ENCODE measurements around the gene ITCH.
A peak's percentile ranks its signal among the peaks of the same experiment; 100 is the strongest.
"Not testable (repeated sequence)": the region's sequence is repeated elsewhere in the genome, so short reads cannot be mapped to it uniquely, and the experiment has no call there.

The ITCH gene

GRCh38 chr20:34363062-34363464 is at the start of gene ITCH:
Gene ITCH, plus strand, starts transcription at chr20:34363273. Its CDS starts 30,539 bp downstream, at chr20:34393812.
- peak; percentile 85 to 88 for DNase-seq (ENCODE audit: low read depth in 2 of 2)

GRCh38 chr20:34315236-34315635 is 47.8 kb upstream of the ITCH start:
- no peak for DNase-seq (ENCODE audit: low read depth in 2 of 2)

GRCh38 chr20:34316196-34316814 is 46.8 kb upstream of the ITCH start:
- no peak for DNase-seq (ENCODE audit: low read depth in 2 of 2)

- DNase-seq (ENCODE audit: low read depth in 2 of 2): no peak
Measured at GRCh38 chr20:34318609-34319443, 44.2 kb upstream of the ITCH start.

- no peak for DNase-seq (ENCODE audit: low read depth in 2 of 2)
Measured at GRCh38 chr20:34320861-34321260, 42.2 kb upstream of the ITCH start.

- no peak for DNase-seq (ENCODE audit: low read depth in 2 of 2)
Measured at GRCh38 chr20:34322267-34323105, 40.6 kb upstream of the ITCH start.

GRCh38 chr20:34324541-34324940 is 38.5 kb upstream of the ITCH start:
- no peak for DNase-seq (ENCODE audit: low read depth in 2 of 2)

GRCh38 chr20:34328207-34328606 is 34.9 kb upstream of the ITCH start:
- not testable (repeated sequence) for DNase-seq (ENCODE audit: low read depth in 2 of 2)

GRCh38 chr20:34328928-34329677 is 34.0 kb upstream of the ITCH start:
- no peak for DNase-seq (ENCODE audit: low read depth in 2 of 2)

GRCh38 chr20:34330861-34331544 is 32.1 kb upstream of the ITCH start:
- not testable (repeated sequence) for DNase-seq (ENCODE audit: low read depth in 2 of 2)

GRCh38 chr20:34331838-34332237 is 31.2 kb upstream of the ITCH start:
- no peak for DNase-seq (ENCODE audit: low read depth in 2 of 2)

GRCh38 chr20:34332262-34332920 is 30.7 kb upstream of the ITCH start:
- no peak for DNase-seq (ENCODE audit: low read depth in 2 of 2)

- DNase-seq (ENCODE audit: low read depth in 2 of 2): no peak
Measured at GRCh38 chr20:34333786-34334185, 29.3 kb upstream of the ITCH start.

GRCh38 chr20:34334654-34335407 is 28.2 kb upstream of the ITCH start:
- no peak for DNase-seq (ENCODE audit: low read depth in 2 of 2)

GRCh38 chr20:34337544-34337943 is 25.5 kb upstream of the ITCH start:
- DNase-seq (ENCODE audit: low read depth in 2 of 2): no peak

- no peak for DNase-seq (ENCODE audit: low read depth in 2 of 2)
Measured at GRCh38 chr20:34337982-34338726, 24.9 kb upstream of the ITCH start.

GRCh38 chr20:34340726-34341125 is 22.3 kb upstream of the ITCH start:
- DNase-seq (ENCODE audit: low read depth in 2 of 2): not testable (repeated sequence)

- not testable (repeated sequence) for DNase-seq (ENCODE audit: low read depth in 2 of 2)
Measured at GRCh38 chr20:34341199-34341598, 21.9 kb upstream of the ITCH start.
